HepG2 (cell line): ENCODE data around the gene UBASH3A. TPM values are rescaled to one million over a fixed set of nuclear protein-coding genes. Genes with fewer than 3 reads are reported as not detected.

Experiments
- ATAC-seq: fragments of 200-7000 bp; cut with Tn5 transposase; 3 replicates; pipeline ENCODE4 v1.9.1; 2020; ENCODE audit warnings: mild to moderate bottlenecking, moderate library complexity
- BruUV-seq: library from RNA; stranded (reverse); fragments of 400-500 nt; replicated peaks from 2 replicates; lab custom pipeline; 2021; lab: Mats Ljungman, UMichigan
- CTCF ChIA-PET: fragments of 300-600 bp; formaldehyde crosslinking; extraction: SDS; loops from one replicate; lab custom pipeline; 2021; ENCODE audit warnings: low total read pairs, inconsistent platforms, low intra/inter-chr PET ratio; lab: Yijun Ruan, JAX
- POLR2A ChIA-PET: fragments of 350-600 bp; sonication (Branson Sonifier 250); formaldehyde crosslinking; loops from one replicate; lab custom pipeline; 2020; ENCODE audit warnings: antibody characterized with exemption, inconsistent platforms; lab: Yijun Ruan, JAX
- DNase-seq: peaks from one replicate; pipeline ENCODE4 v3.0.0-alpha.2; 2015; ENCODE audit warnings: low spot score
- FAIRE-seq: peaks from 3 replicates; lab custom pipeline; 2011; peaks lifted over from hg19 to GRCh38; lab: Jason Lieb, UNC
- H2AFZ ChIP-seq: one replicate; pipeline ENCODE4 v1.6.1; 2011; ENCODE audit warnings: low read length, inconsistent platforms
- H3K27ac ChIP-seq: fragments of 300-600 bp; 3 replicates; pipeline ENCODE4 v1.8.0; 2011; ENCODE audit warnings: mixed run types, mild to moderate bottlenecking, mixed read lengths, low read length, inconsistent platforms; ENCODE audit not compliant: insufficient read depth; ENCODE audit errors: extremely low read length
- H3K27me3 ChIP-seq, 2 experiments: fragments of 200-600 bp in 1 of 2; 2 replicates in 1 of 2; 3 replicates in 1 of 2; pipeline versions ENCODE4 v1.6.0 to v1.8.0; 2011; ENCODE audit warnings: low read length in 2 of 2, mild to moderate bottlenecking in 2 of 2, moderate library complexity in 2 of 2, inconsistent platforms in 1 of 2; ENCODE audit not compliant: insufficient read depth in 2 of 2, control insufficient read depth in 1 of 2
- H3K36me3 ChIP-seq, 2 experiments: fragments of 200-600 bp in 1 of 2; replicated peaks in 1 of 2; 2 replicates in 1 of 2; 3 replicates in 1 of 2; pipeline versions ENCODE4 v1.5.1 to v1.8.0; 2011; ENCODE audit warnings: low read length in 2 of 2, inconsistent platforms in 1 of 2; ENCODE audit not compliant: insufficient read depth in 2 of 2, control insufficient read depth in 1 of 2
- H3K4me1 ChIP-seq: 2 replicates; pipeline ENCODE4 v1.5.1; 2012; ENCODE audit warnings: low read length, inconsistent platforms; ENCODE audit not compliant: insufficient read depth
- H3K4me2 ChIP-seq: 2 replicates; pipeline ENCODE4 v1.6.0; 2011; ENCODE audit warnings: low read depth, low read length, inconsistent platforms
- H3K4me3 ChIP-seq, 3 experiments: fragments of 200-600 bp in 1 of 3; sonication (generic), shearing (Covaris generic) in 1 of 3; replicated peaks in 1 of 3; 2 replicates each; pipeline ENCODE4 v1.5.1; 2011 to 2016; ENCODE audit warnings: low read length in 3 of 3, inconsistent platforms in 2 of 3, low read depth in 2 of 3, mild to moderate bottlenecking in 2 of 3, control low read depth in 1 of 3, mixed read lengths in 1 of 3; ENCODE audit not compliant: insufficient read depth in 1 of 3
- H3K79me2 ChIP-seq: one replicate; pipeline ENCODE4 v1.6.1; 2011; ENCODE audit warnings: low read length, inconsistent platforms; ENCODE audit not compliant: insufficient read depth
- H3K9ac ChIP-seq: 2 replicates; pipeline ENCODE4 v1.6.0; 2011; ENCODE audit warnings: mild to moderate bottlenecking, low read depth, low read length, inconsistent platforms; ENCODE audit not compliant: insufficient read depth
- H3K9me3 ChIP-seq: 2 replicates; pipeline ENCODE4 v1.5.1; 2012; ENCODE audit warnings: mild to moderate bottlenecking, low read length
- H4K20me1 ChIP-seq: 2 replicates; pipeline ENCODE4 v1.6.0; 2011; ENCODE audit warnings: inconsistent platforms, mild to moderate bottlenecking, low read length, moderate library complexity; ENCODE audit not compliant: insufficient read depth
- ASH2L ChIP-seq: fragments of 300-600, 200-600 bp; sonication (generic); IDR thresholded peaks from 2 replicates; pipeline ENCODE4 v1.7.0; 2017; ENCODE audit warnings: low read depth, mild to moderate bottlenecking, moderate library complexity, mixed read lengths, low read length; ENCODE audit not compliant: insufficient read length
- CREB3 ChIP-seq: sonication (generic); formaldehyde crosslinking; IDR thresholded peaks from 2 replicates; pipeline ENCODE4 v1.5.0; 2020; ENCODE audit warnings: missing genetic modification reagents
- FOXO1 ChIP-seq: sonication (generic); formaldehyde crosslinking; IDR thresholded peaks from 2 replicates; pipeline ENCODE4 v1.4.0; 2020; ENCODE audit warnings: missing genetic modification reagents
- GTF3A ChIP-seq: sonication (generic); formaldehyde crosslinking; conservative IDR thresholded peaks from 2 replicates; pipeline ENCODE4 v1.4.0; 2020; ENCODE audit warnings: mild to moderate bottlenecking, missing genetic modification reagents
- IRF1 ChIP-seq: sonication (generic); formaldehyde crosslinking; IDR thresholded peaks from 2 replicates; pipeline ENCODE4 v1.4.0; 2020; ENCODE audit warnings: low read depth, mild to moderate bottlenecking, missing genetic modification reagents
- NFATC3 ChIP-seq: sonication (generic); formaldehyde crosslinking; IDR thresholded peaks from 2 replicates; pipeline ENCODE4 v1.5.1; 2020; ENCODE audit warnings: mild to moderate bottlenecking, missing genetic modification reagents
- NR2F6 ChIP-seq, 2 experiments: IDR thresholded peaks; 2 replicates each; pipeline ENCODE4 v1.6.1; 2016; ENCODE audit warnings: antibody characterized with exemption in 1 of 2, mild to moderate bottlenecking in 1 of 2
- RARA ChIP-seq: IDR thresholded peaks from 2 replicates; pipeline ENCODE4 v1.6.1; 2016; ENCODE audit warnings: missing genetic modification reagents, missing compliant biosample characterization
- RFX1 ChIP-seq: fragments of 450-650 bp; IDR thresholded peaks from 2 replicates; pipeline ENCODE4 v1.6.1; 2017
- THAP7 ChIP-seq: sonication (generic); formaldehyde crosslinking; IDR thresholded peaks from 2 replicates; pipeline ENCODE4 v1.8.1; 2023; ENCODE audit warnings: mild to moderate bottlenecking, missing genetic modification reagents
- TRIM24 ChIP-seq: sonication (generic); formaldehyde crosslinking; IDR thresholded peaks from 2 replicates; pipeline ENCODE4 v1.8.0; 2022; ENCODE audit warnings: mild to moderate bottlenecking, missing genetic modification reagents
- U2AF1 ChIP-seq: fragments of 200-400 bp; formaldehyde crosslinking; optimal IDR thresholded peaks from 2 replicates; pipeline ENCODE3; 2017; ENCODE audit warnings: mild to moderate bottlenecking, low read depth, low read length
- ZBTB33 ChIP-seq: sonication (generic); formaldehyde crosslinking; IDR thresholded peaks from 2 replicates; pipeline ENCODE4 v1.4.0; 2020; ENCODE audit warnings: missing genetic modification reagents
- ZBTB7B ChIP-seq: sonication (generic); formaldehyde crosslinking; IDR thresholded peaks from 2 replicates; pipeline ENCODE4 v1.4.0; 2020; ENCODE audit warnings: missing genetic modification reagents
- ZC3H13 ChIP-seq: sonication (generic); formaldehyde crosslinking; IDR thresholded peaks from 2 replicates; pipeline ENCODE4 v1.8.1; 2023; ENCODE audit warnings: mild to moderate bottlenecking, missing genetic modification reagents, moderate library complexity
- ZNF230 ChIP-seq: sonication (generic); formaldehyde crosslinking; IDR thresholded peaks from 2 replicates; pipeline ENCODE4 v1.4.0; 2020; ENCODE audit warnings: mild to moderate bottlenecking, missing genetic modification reagents
- WGBS: methylation state at CpG from one replicate; pipeline ENCODE4 v1.1.6; 2017; ENCODE audit warnings: low lambda C conversion rate; 5-methylcytosine and 5-hydroxymethylcytosine counted together
- in situ Hi-C: cut with HindIII; loops from 2 replicates; pipeline ENCODE4 v1.10.0; 2017; ENCODE audit warnings: low pct_unique_long_range_greater_than_20kb; ENCODE audit not compliant: extremely low pct_ligation_motif_present
- intact Hi-C: fragments of 100-400 bp; cut with micrococcal nuclease; formaldehyde crosslinking; loops from one replicate; pipeline ENCODE4 v1.10.0; 2022; ENCODE audit not compliant: unreplicated experiment
- polyA plus RNA-seq, 8 experiments: library from polyadenylated mRNA; depleted of rRNA in 3 of 8; stranded (reverse) in 7 of 8; unstranded in 1 of 8; fragments of >200 nt; fragmentation: Illumina TruSeq in 4 of 8; extraction: Trizol in 4 of 8; gene quantifications; 2 replicates each; pipeline versions ENCODE4 v1.2.1 to v1.2.3, GENCODE V29; 2011 to 2016; ENCODE audit warnings: low read depth in 4 of 8, missing spikeins in 1 of 8, mixed read lengths in 1 of 8; ENCODE audit not compliant: insufficient read depth in 1 of 8
- total RNA-seq, 5 experiments: library from RNA; depleted of rRNA; stranded (reverse); fragments of >200 nt; fragmentation: Illumina TruSeq; extraction: Trizol; gene quantifications; 2 replicates each; pipeline ENCODE4 v1.2.3, GENCODE V29; 2016; ENCODE audit warnings: low read depth in 1 of 5

Gene UBASH3A
- total and polyA plus RNA-seq, 2 of the 13 experiments (the other 11 are each of a cell fraction or from before 2014, with no cell fraction given), result not detected

- TF ChIP-seq ZBTB33 (CRISPR knock-in tag), result no peak
These were observed 24.2 kb downstream of the UBASH3A start (continued) for GRCh38 chr21:42427809-42428419.

GRCh38 chr21:42429021-42429420 is 25.3 kb downstream of the UBASH3A start:
- no peaks in the 10 kb centered on the region for H4K20me1 ChIP-seq
- H3K79me2 ChIP-seq, result no peaks in the 10 kb centered on the region
- intact Hi-C loops, result no loop called here
- H3K4me1 ChIP-seq, result peaks cover 27% of the 10 kb centered on the region
- H3K27ac ChIP-seq, result no peak overlapping the region
- H3K4me2 ChIP-seq, result no peak overlapping the region
- BruUV-seq, result no TSS peak
- TF ChIP-seq FOXO1 (no peak), RFX1 (no peak), GTF3A (no peak), NFATC3 (CRISPR knock-in tag) (no peak), NR2F6 (IDR thresholded peaks at IDR 0.05) (no peak), NR2F6 (CRISPR knock-in tag; IDR thresholded peaks at IDR 0.05) (no peak), ASH2L (no peak), RARA (CRISPR knock-in tag) (no peak), THAP7 (CRISPR knock-in tag) (no peak), U2AF1 (no peak), IRF1 (CRISPR knock-in tag) (no peak), ZNF230 (CRISPR knock-in tag) (no peak), ZBTB7B (CRISPR knock-in tag) (no peak), ZC3H13 (CRISPR knock-in tag) (no peak), TRIM24 (no peak), CREB3 (no peak)
- TF ChIP-seq, all 625 proteins: peak for 0
- CTCF ChIA-PET, result no interaction called here
- FAIRE-seq, result no peak
- no CpG with 5 or more reads among the region's 1 CpG for WGBS
- in situ Hi-C loops, result no loop called here
- Histone ChIP-seq H3K9ac (no peak overlapping the region), H2AFZ (no peak overlapping the region), H3K36me3 (no peaks in the 10 kb centered on the region), H3K9me3 (no peaks in the 10 kb centered on the region), H3K27me3 (peaks cover 0 to 11% of the 10 kb centered on the region in 2 experiments; a peak in 1 of 5 replicates), H3K4me3 (no peak overlapping the region)
- DNase-seq, result no peak
- POLR2A ChIA-PET, result no interaction called here
- no peak for ATAC-seq
